Stimulated activated CD8-positive, alpha-beta memory T cell treated with anti-CD3 and anti-CD28 coated beads, Interleukin-4, amount 100 ng/mL, for 48 hours (primary cell): Measurements from ENCODE around the gene MEGF11.

Source experiments
- DNase-seq: peaks from one replicate; pipeline ENCODE4 v3.0.0-alpha.2; 2020

The MEGF11 gene

DNA sequence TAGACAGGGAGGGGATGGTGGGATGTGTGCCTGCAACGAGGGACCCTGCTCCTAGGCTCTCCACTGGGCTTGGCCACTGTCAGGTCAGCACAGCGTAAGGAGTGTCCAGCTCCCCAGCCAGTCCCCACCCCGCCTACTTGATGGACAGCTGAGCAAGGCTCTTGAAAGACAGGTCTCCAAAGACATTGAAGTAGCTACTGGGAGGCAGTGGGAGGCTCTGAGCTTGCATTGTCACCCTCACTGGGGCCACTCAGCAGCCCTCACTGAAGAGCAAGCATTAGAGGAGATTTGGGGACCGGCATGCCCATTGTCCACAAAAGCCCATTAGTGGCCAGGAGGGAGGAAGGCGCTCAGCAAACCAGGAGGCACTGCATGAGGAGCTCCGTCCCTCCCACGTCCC is 146.5 kb downstream of the MEGF11 start:
- DNase-seq: no peak

DNA sequence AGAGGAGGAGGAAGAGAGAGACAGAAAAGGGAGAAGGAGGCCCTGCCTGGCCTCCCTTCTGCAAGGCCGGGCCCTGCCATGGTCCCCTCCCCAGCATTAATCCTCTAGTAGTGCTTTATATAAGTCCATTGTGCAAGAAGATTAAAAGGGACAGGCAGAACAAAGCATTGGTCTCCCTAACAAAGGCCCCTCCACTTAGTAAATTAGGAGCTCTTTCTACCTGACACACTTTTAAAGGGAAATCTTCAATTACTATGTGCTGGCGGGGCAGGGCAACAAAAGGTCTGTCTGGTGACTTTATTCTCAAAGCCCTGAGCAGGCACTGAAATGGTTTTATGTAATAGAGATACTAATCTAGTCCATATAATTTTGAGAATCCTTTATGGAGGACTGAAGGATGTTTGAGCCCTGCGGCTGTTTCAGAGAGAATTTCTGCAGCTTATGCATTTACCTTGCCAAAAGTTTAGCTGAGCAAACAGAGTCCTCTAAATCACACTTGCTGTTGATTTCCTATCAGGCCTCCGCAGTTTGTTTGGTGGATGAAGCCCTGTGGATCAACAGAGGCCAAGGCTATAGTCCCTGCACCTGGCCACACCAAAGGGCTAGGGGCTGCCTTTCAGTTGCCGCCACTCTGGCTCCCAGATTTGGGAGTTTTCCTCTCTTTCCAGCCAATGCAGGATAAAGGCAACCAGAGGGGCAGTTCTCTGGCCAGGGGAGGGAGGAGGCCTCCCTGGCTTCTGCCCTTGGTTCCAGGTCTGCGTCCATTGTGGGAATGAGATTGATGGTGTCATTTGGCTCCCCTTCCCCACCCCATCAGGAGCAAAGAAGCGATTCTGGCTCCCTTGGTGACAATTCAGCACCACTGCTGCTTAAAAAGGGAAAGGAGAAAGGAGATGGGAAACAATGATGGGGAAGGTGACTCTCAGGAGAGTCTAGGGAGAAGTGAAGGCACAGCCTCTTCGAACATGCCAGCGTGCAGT is 148.0 kb downstream of the MEGF11 start:
- no peak for DNase-seq

DNA sequence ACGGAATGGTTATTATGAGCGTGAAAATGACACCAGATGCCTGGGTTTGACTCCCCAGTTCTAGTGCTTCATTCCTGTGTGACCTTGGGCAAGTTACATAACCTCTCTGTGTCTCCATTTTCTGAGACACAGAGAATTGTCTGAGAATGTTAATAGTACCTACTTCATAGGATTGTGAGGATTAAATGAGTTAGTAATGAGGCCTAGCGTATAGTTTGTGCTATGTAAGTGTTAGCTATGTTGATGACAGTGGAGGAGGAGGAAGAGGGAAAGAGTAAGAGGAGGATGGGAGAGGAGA is 150.3 kb downstream of the MEGF11 start:
- no peak for DNase-seq

GRCh38 chr15:66102563-66103292 is 150.8 kb downstream of the MEGF11 start:
- no peak for DNase-seq

GRCh38 chr15:66101715-66102395 is 151.7 kb downstream of the MEGF11 start:
- DNase-seq: no peak

DNA sequence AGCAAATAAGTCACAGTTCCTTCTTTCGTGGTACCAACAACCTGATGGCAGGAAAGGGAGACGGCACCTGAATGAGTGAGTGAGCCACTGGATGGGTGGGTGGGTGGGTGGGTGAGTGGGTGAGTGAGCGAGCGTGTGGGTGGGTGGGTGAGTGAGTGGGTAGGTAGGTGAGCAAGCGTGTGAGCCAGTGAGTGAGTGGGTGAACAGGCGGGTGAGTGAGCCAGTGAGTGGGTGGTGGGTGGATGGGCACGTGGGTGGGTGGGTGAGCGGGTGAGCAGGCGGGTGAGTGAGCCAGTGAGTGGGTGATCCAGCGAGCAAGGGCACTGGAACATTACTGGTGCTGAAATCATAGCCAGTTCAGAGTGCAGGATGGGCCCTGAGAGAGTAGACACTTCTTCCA is 152.8 kb downstream of the MEGF11 start:
- no peak for DNase-seq

- DNase-seq: no peak
These were observed 153.4 kb downstream of the MEGF11 start for GRCh38 chr15:66099950-66100671.

DNA sequence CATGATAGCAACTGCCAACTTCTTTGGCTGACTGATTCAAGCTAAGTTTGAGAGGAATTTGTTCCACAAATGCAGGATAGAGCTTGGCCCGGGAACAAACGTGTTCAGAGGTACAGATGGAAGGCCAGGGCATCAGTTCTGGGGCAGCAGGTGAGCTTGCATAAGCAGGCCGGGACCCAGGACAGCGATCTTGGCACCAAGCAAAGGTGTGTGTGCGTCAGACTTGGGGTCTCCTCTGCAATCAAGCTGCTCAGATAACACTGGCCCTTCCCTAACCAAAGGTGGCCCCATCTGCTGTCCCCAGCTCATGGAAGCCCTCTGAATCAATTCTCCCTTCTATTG is 155.6 kb downstream of the MEGF11 start:
- no peak for DNase-seq

DNA sequence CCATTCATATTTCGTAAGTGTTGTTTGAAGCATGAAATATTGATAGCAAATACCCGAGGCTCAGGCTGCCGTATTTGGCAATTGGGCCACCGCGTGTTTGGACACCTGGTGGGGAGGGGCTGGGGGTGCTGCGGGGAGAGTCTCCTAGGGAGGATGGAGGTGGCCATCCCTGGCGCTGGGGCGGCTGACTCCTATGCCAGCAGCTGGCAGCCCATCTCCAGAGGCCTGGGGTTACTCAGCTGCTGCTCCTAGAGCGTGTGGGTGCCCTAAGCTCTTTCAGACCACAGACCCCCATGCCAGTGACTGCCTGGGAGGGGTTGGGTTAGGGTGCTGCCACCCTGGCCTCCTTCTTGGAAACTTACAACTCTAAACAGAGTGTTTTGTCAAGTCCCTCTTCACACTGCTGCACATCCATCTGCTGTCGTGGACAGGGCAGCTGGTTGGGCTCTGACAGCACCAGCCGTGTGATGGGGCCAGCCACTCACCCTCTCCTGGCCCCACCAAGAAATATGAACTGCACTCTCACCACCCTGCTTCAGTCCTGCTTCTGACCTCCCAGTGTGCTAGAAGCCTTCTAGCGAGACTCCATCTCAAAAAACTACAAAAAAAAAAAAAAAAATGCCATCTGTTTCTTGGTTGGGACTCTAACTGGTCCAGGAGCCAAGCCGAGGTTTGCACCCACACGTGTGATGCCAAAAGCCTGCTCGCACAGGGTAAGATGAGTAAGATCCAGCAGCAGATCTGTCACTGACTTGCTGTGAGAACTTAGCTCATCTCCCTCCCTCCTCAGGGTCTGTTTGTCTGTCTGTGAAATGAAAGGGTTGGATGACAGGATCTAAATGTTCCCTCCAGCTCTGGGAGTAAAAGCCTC is 156.2 kb downstream of the MEGF11 start:
- DNase-seq: no peak

DNA sequence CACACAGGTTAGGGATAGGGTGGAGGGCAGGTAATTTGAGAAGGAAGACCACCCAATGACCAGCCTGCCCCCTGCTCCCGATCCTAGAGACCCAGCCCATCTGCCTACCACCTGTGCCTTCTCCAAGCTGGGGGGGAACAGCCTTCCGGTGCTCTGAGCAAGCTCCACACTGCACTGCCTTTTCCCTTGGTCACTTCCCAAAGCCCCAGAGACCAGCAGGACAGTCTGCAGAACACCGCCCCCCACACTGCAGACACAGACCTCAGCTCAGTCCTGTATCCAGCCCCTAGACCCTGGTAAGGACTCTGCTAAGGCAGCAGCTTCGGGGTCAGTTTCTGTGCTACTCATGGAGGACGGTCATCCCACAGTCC is 156.9 kb downstream of the MEGF11 start:
- no peak for DNase-seq

- no peak for DNase-seq
These were observed 157.5 kb downstream of the MEGF11 start for GRCh38 chr15:66095871-66096687.

GRCh38 chr15:66094331-66094730 is 159.2 kb downstream of the MEGF11 start:
- DNase-seq: no peak

DNA sequence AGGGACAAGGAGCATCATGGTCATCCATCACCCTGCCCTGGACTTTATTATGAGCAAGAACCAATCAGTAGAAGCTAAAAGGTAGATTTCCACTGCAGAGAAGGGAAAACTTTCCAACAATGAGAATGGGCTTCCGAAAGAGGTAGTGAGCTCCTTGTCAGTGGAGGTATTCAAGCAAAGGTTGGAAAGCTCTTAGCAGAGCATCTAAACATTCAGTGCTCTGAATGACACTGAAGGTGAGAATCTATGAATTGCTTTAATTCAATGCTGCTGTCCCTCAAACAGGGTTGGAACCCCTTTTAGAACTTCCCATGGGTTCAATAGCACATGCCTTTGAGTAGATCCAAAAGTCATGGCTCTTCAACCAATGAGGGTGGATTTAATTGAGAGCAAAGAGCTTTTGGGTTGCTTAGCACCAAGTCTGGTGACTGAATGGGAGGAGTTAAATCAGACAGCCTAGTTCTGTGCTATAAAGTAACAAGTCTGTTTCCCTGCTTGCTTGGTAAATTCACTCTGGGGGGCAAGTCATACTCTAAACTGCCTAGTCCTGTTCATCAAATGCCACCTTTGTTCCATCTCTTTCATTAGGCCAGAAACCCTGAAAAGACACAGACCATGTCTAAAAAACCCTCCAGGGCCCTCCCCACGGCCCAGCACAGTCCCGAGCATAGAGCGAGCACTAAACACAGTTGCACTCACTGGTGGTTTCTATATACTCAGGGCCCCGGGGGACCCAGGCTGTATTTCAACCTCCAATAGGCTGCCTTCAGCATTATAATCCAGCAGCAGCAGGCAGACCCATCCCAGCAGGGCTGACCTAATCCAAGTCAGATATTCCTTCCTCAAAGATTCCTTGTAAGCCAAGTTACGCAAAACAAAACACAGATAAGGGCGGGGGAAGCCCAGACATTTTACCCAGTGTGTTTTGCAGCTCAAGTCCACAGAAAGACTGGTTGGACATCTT is 161.2 kb downstream of the MEGF11 start:
- no peak for DNase-seq

DNA sequence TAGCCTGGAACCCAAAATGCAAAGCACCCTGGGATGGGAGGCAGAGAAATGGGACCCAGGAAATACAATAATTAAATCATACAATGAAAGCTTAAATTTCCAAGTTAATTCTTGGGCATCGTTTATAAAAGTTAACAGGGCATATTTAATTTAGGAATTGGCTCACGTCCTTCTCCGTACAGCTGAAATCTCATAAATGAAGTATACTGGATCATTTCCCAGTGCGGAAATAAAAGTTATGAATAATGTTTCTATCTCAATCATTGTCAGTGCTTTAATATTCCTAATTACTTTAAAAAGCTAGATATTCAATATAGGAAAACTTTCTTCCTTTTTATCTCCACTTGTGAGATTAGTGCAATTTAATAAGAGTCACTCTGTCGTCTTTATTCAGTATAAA is 164.0 kb downstream of the MEGF11 start:
- no peak for DNase-seq

GRCh38 chr15:66089049-66089448 is 164.5 kb downstream of the MEGF11 start:
- DNase-seq: no peak

- DNase-seq: peak; percentile 46
These were observed 168.4 kb downstream of the MEGF11 start for GRCh38 chr15:66085128-66085527.

- DNase-seq: no peak
These were observed 168.8 kb downstream of the MEGF11 start for GRCh38 chr15:66084704-66085103.

DNA sequence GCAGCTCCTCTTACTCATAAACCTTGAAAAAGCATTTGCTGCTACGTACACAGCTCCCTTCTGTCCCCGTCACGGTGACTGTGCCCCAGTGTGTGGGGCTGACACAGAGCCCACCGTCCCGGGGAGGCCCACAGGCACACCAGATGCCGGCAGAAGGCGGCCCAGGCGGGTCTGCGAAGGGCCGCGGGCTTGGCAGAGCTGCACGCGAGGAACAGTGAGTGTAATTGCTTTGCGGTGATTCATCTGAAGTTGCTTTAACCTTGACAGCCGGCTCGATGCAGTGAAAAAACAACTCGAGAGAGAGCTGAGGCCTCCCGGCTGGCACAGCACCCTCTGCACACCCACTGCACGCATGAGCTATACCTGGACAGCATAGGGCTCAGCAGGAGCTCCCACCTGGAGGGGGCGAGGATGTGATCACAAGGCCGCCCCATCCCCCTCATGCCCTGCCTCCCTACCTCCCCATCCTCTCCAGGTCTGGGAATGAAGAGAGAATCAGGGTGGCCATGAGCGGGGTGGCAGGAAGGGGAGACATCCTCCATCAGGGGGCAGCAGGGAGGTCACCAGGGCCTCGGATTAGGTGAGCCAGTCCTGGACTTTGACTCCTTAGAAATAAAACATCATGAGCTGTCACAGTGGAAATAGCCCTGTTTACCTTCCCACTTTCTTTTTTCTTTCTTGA is 172.7 kb downstream of the MEGF11 start:
- DNase-seq: no peak

DNA sequence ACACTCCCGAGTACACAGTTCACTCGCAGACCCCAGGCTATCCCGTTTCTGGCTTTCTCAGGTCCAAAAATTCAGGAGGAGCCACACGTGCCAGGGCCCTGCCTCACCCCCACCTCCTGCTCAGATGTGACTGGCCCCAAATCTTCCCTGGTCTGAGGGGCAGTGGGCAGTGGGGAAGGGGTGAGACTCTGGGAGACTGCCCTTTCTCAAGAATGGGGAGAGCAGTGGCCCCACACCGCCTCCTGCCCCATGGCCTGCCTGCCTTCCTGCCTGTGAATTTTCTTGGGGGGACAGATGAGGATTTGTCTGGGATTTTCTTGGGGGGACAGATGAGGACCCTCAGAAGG is 174.6 kb downstream of the MEGF11 start:
- no peak for DNase-seq
